SK-N-SH (cell line): Measurements from ENCODE around the gene POLN.

Experiments used
- RFX5 ChIP-seq: IDR thresholded peaks from 2 replicates; pipeline ENCODE4 v1.6.1; 2012; ENCODE audit warnings: mild to moderate bottlenecking, improper control_type of control experiment, low read length
- SIN3A ChIP-seq: IDR thresholded peaks from 2 replicates; pipeline ENCODE4 v1.6.1; 2012; ENCODE audit warnings: low read depth, mild to moderate bottlenecking, low read length, moderate library complexity, borderline replicate concordance
- TF ChIP-seq, protein P1 (sequence below): IDR thresholded peaks from 2 replicates; pipeline ENCODE4 v1.6.1; 2012; ENCODE audit warnings: mild to moderate bottlenecking, low read depth, low read length, moderate library complexity
- TF ChIP-seq, protein P2 (sequence below): fragments of 200-600 bp; sonication (generic); IDR thresholded peaks from 2 replicates; pipeline ENCODE4 v1.6.1; 2017; ENCODE audit warnings: antibody characterized with exemption, mild to moderate bottlenecking, moderate library complexity

- TF ChIP-seq, protein P1, sequence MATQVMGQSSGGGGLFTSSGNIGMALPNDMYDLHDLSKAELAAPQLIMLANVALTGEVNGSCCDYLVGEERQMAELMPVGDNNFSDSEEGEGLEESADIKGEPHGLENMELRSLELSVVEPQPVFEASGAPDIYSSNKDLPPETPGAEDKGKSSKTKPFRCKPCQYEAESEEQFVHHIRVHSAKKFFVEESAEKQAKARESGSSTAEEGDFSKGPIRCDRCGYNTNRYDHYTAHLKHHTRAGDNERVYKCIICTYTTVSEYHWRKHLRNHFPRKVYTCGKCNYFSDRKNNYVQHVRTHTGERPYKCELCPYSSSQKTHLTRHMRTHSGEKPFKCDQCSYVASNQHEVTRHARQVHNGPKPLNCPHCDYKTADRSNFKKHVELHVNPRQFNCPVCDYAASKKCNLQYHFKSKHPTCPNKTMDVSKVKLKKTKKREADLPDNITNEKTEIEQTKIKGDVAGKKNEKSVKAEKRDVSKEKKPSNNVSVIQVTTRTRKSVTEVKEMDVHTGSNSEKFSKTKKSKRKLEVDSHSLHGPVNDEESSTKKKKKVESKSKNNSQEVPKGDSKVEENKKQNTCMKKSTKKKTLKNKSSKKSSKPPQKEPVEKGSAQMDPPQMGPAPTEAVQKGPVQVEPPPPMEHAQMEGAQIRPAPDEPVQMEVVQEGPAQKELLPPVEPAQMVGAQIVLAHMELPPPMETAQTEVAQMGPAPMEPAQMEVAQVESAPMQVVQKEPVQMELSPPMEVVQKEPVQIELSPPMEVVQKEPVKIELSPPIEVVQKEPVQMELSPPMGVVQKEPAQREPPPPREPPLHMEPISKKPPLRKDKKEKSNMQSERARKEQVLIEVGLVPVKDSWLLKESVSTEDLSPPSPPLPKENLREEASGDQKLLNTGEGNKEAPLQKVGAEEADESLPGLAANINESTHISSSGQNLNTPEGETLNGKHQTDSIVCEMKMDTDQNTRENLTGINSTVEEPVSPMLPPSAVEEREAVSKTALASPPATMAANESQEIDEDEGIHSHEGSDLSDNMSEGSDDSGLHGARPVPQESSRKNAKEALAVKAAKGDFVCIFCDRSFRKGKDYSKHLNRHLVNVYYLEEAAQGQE, result no peak
- TF ChIP-seq, protein P2, sequence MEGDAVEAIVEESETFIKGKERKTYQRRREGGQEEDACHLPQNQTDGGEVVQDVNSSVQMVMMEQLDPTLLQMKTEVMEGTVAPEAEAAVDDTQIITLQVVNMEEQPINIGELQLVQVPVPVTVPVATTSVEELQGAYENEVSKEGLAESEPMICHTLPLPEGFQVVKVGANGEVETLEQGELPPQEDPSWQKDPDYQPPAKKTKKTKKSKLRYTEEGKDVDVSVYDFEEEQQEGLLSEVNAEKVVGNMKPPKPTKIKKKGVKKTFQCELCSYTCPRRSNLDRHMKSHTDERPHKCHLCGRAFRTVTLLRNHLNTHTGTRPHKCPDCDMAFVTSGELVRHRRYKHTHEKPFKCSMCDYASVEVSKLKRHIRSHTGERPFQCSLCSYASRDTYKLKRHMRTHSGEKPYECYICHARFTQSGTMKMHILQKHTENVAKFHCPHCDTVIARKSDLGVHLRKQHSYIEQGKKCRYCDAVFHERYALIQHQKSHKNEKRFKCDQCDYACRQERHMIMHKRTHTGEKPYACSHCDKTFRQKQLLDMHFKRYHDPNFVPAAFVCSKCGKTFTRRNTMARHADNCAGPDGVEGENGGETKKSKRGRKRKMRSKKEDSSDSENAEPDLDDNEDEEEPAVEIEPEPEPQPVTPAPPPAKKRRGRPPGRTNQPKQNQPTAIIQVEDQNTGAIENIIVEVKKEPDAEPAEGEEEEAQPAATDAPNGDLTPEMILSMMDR, result no peak
- TF ChIP-seq SIN3A (no peak), RFX5 (no peak)
Observed at GRCh38 chr4:2127609-2128332, 114.2 kb downstream of the POLN start.
